Esophagus (tissue), 2 donors: ENCODE data around the gene HES7. TPM values are rescaled to one million over a fixed set of nuclear protein-coding genes. Genes with fewer than 3 reads are reported as not detected.
A peak's percentile ranks its signal among the peaks of the same experiment; 100 is the strongest.
"Not testable (repeated sequence)": the region's sequence is repeated elsewhere in the genome, so short reads cannot be mapped to it uniquely, and the experiment has no call there.

Source experiments
- H3K27ac ChIP-seq, 2 donors: one replicate each; pipeline ENCODE4 v1.5.1; 2013; ENCODE audit warnings: low read depth in 2 of 2, mild to moderate bottlenecking in 2 of 2, inconsistent platforms in 1 of 2, low read length in 1 of 2, moderate library complexity in 1 of 2
- H3K27me3 ChIP-seq, 2 donors: one replicate each; pipeline ENCODE4 v1.6.1; 2013; ENCODE audit warnings: low read length in 2 of 2, control low read depth in 1 of 2, mild to moderate bottlenecking in 1 of 2; ENCODE audit not compliant: insufficient read depth in 2 of 2, control insufficient read depth in 1 of 2
- H3K36me3 ChIP-seq, 2 donors: one replicate each; pipeline ENCODE4 v1.6.1; 2013; ENCODE audit warnings: low read length in 1 of 2; ENCODE audit not compliant: control insufficient read depth in 2 of 2, insufficient read depth in 2 of 2
- H3K4me1 ChIP-seq, 2 donors: one replicate each; pipeline ENCODE4 v1.6.1; 2013; ENCODE audit warnings: low read length in 1 of 2; ENCODE audit not compliant: control insufficient read depth in 2 of 2, insufficient read depth in 2 of 2
- H3K4me3 ChIP-seq, 2 donors: one replicate each; pipeline ENCODE4 v1.5.1; 2013; ENCODE audit warnings: low read length in 2 of 2, mild to moderate bottlenecking in 2 of 2, low read depth in 1 of 2, moderate library complexity in 1 of 2
- H3K9me3 ChIP-seq, 2 donors: one replicate each; pipeline ENCODE4 v1.6.1; 2013; ENCODE audit warnings: mild to moderate bottlenecking in 2 of 2, low read depth in 1 of 2, low read length in 1 of 2, moderate library complexity in 1 of 2; ENCODE audit not compliant: control insufficient read depth in 2 of 2, insufficient read depth in 1 of 2
- WGBS, 2 donors: extraction: QIAGEN DNeasy Blood & Tissue Kit; methylation state at CpG; one replicate each; pipeline ENCODE4 v1.1.7; 2013; 5-methylcytosine and 5-hydroxymethylcytosine counted together
- polyA plus RNA-seq, 2 donors: library from polyadenylated mRNA; stranded (reverse); fragments of 200-250 nt; gene quantifications; one replicate each; pipeline ENCODE4 v1.2.3, GENCODE V29; 2013
- donor health status: healthy with polysubstance abuse.
- donor health status: Bipolar disorder and iron deficiency.

HES7 gene
- under 1 TPM; 0.15 to 0.24 TPM for polyA plus RNA-seq

GRCh38 chr17:8123695-8124349, at the start of gene HES7:
Gene HES7 (minus strand): TSS chr17:8124106. CDS start chr17:8124084, 22 bp downstream.
- Histone ChIP-seq H3K4me1 (peaks cover 22 to 27% of the 10 kb centered on the region in 2 donors), H3K36me3 (no peaks in the 10 kb centered on the region), H3K27ac (peak within 1 kb of the TSS in 1 of 2 donors; percentile 3), H3K9me3 (no peaks in the 10 kb centered on the region), H3K27me3 (no peaks in the 10 kb centered on the region), H3K4me3 (peak within 1 kb of the TSS; percentile 18 to 49)
- 0 to 2% methylated on average over 29 of the region's 29 CpGs for WGBS, 2 donors

- Histone ChIP-seq H3K4me3 (peak overlapping the region; percentile 7 to 49), H3K9me3 (no peaks in the 10 kb centered on the region)
Measured at GRCh38 chr17:8173056-8173870, 49.4 kb upstream of the HES7 start.

GRCh38 chr17:8170186-8170585, 46.3 kb upstream of the HES7 start:
- H3K4me3 ChIP-seq, H3K27me3 ChIP-seq, H3K4me1 ChIP-seq, H3K36me3 ChIP-seq, H3K9me3 ChIP-seq, H3K27ac ChIP-seq: not testable (repeated sequence)
- WGBS, 2 donors = 90 to 91% methylated on average over 19 of the region's 19 CpGs

More at GRCh38 chr17:8173056-8173870, 49.4 kb upstream of the HES7 start:
- peak overlapping the region; percentile 72 to 81 for H3K27ac ChIP-seq
- no peaks in the 10 kb centered on the region for H3K36me3 ChIP-seq
- peaks cover 4 to 17% of the 10 kb centered on the region in 2 donors for H3K4me1 ChIP-seq
- WGBS, 2 donors = 0 to 1% methylated on average over 23 of the region's 23 CpGs
- H3K27me3 ChIP-seq = no peaks in the 10 kb centered on the region

- no peak overlapping the region for H3K27ac ChIP-seq
- no peaks in the 10 kb centered on the region for H3K9me3 ChIP-seq
- H3K4me1 ChIP-seq = peaks cover 0 to 9% of the 10 kb centered on the region in 2 donors
- WGBS, 2 donors = 83 to 84% methylated on average over 3 of the region's 3 CpGs
- H3K4me3 ChIP-seq = no peak overlapping the region
- H3K27me3 ChIP-seq = no peaks in the 10 kb centered on the region
- H3K36me3 ChIP-seq = no peaks in the 10 kb centered on the region
Measured at GRCh38 chr17:8167526-8167925, 43.6 kb upstream of the HES7 start.

GRCh38 chr17:8166731-8167130, 42.8 kb upstream of the HES7 start:
- WGBS, 2 donors = 66 to 75% methylated on average over 6 of the region's 6 CpGs
- Histone ChIP-seq H3K4me1 (peaks cover under 1 to 13% of the 10 kb centered on the region in 2 donors), H3K27ac (no peak overlapping the region), H3K27me3 (no peaks in the 10 kb centered on the region), H3K4me3 (no peak overlapping the region), H3K36me3 (peaks cover 0 to 2% of the 10 kb centered on the region in 2 donors), H3K9me3 (no peaks in the 10 kb centered on the region)

- H3K4me1 ChIP-seq = peaks cover 3 to 20% of the 10 kb centered on the region in 2 donors
- peaks cover 0 to 12% of the 10 kb centered on the region in 2 donors for H3K36me3 ChIP-seq
- WGBS, 2 donors = 78 to 79% methylated on average over 6 of the region's 6 CpGs
- H3K27me3 ChIP-seq = no peaks in the 10 kb centered on the region
- H3K4me3 ChIP-seq = no peak overlapping the region
- peak overlapping the region; percentile 92 to 98 for H3K27ac ChIP-seq
- no peaks in the 10 kb centered on the region for H3K9me3 ChIP-seq
Measured at GRCh38 chr17:8164815-8165131, 40.9 kb upstream of the HES7 start.

- no peaks in the 10 kb centered on the region for H3K27me3 ChIP-seq
- WGBS, 2 donors = 17 to 18% methylated on average over 13 of the region's 13 CpGs
- no peaks in the 10 kb centered on the region for H3K9me3 ChIP-seq
- H3K4me1 ChIP-seq = peaks cover 3 to 20% of the 10 kb centered on the region in 2 donors
- H3K27ac ChIP-seq = peak overlapping the region; percentile 92 to 98
- H3K4me3 ChIP-seq = no peak overlapping the region
- peaks cover 0 to 15% of the 10 kb centered on the region in 2 donors for H3K36me3 ChIP-seq
Measured at GRCh38 chr17:8163978-8164814, 40.3 kb upstream of the HES7 start.

GRCh38 chr17:8162997-8163977, 39.4 kb upstream of the HES7 start:
- peaks cover 3 to 24% of the 10 kb centered on the region in 2 donors for H3K4me1 ChIP-seq
- H3K27me3 ChIP-seq = no peaks in the 10 kb centered on the region
- peak overlapping the region; percentile 85 to 92 for H3K4me3 ChIP-seq
- 5 to 18% methylated on average over 23 to 55 of the region's 55 CpGs for WGBS, 2 donors
- peak overlapping the region; percentile 97 to 98 for H3K27ac ChIP-seq
- H3K9me3 ChIP-seq = no peaks in the 10 kb centered on the region
- H3K36me3 ChIP-seq = peaks cover 0 to 15% of the 10 kb centered on the region in 2 donors
